Endothelial cell of umbilical vein (primary cell): Measurements from ENCODE around the gene ZFP90.

Experiments
- EZH2 ChIP-seq: IDR thresholded peaks from 2 replicates; pipeline ENCODE4 v1.6.1; 2012; ENCODE audit warnings: borderline replicate concordance, low read depth, mild to moderate bottlenecking, moderate library complexity, low read length, inconsistent platforms; ENCODE audit not compliant: severe bottlenecking
- FOS ChIP-seq: IDR thresholded peaks from 2 replicates; pipeline ENCODE4 v1.6.1; 2011; ENCODE audit warnings: mild to moderate bottlenecking, low read length, moderate library complexity, borderline replicate concordance; ENCODE audit not compliant: insufficient read depth
- GATA2 ChIP-seq: IDR thresholded peaks from 2 replicates; pipeline ENCODE4 v1.7.0; 2011; ENCODE audit warnings: low read depth, mild to moderate bottlenecking, moderate library complexity, mixed read lengths, low read length; ENCODE audit not compliant: insufficient read length, insufficient read depth
- POLR2A ChIP-seq: IDR thresholded peaks from 2 replicates; pipeline ENCODE4 v1.6.1; 2012; ENCODE audit warnings: low read depth, mild to moderate bottlenecking, control low read depth, low read length
- POLR2AphosphoS5 ChIP-seq: IDR thresholded peaks from 2 replicates; pipeline ENCODE4 v1.6.1; 2012; ENCODE audit warnings: low read depth, mild to moderate bottlenecking, control low read depth, low read length, moderate library complexity; ENCODE audit not compliant: insufficient read depth
- TF ChIP-seq, protein P1 (sequence below), 2 donors: IDR thresholded peaks; 1 replicate in 1 of 2; 2 replicates in 1 of 2; pipeline ENCODE4 v1.5.1; 2011; ENCODE audit warnings: low read length in 2 of 2, mild to moderate bottlenecking in 2 of 2, moderate library complexity in 2 of 2, control low read depth in 1 of 2, inconsistent platforms in 1 of 2, low read depth in 1 of 2; ENCODE audit not compliant: insufficient read depth in 1 of 2; ENCODE audit errors: extremely low read depth in 1 of 2
- TF ChIP-seq, protein P2 (sequence below): IDR thresholded peaks from 2 replicates; pipeline ENCODE4 v1.6.1; 2011; ENCODE audit not compliant: insufficient read depth, insufficient read length

DNA sequence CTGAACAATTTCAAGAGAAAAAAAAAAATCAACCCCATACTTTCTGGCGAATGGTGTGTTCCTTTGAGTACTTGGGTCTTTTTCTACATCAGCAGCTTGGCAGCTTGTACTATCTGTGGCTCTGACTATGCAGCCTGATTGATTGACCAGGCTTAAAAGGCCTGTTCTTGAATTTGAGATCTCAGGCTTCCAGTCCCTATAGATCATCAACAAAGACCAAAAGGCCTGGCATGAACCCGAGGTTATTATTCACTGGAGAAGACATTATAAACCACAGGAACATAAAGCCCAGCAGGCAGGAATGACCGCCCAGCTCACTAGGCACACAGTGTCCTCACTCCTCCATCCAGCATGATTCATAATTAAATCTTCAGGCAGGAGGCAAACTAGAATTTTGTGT, 73.9 kb downstream of the ZFP90 start:
- TF ChIP-seq, protein P1, sequence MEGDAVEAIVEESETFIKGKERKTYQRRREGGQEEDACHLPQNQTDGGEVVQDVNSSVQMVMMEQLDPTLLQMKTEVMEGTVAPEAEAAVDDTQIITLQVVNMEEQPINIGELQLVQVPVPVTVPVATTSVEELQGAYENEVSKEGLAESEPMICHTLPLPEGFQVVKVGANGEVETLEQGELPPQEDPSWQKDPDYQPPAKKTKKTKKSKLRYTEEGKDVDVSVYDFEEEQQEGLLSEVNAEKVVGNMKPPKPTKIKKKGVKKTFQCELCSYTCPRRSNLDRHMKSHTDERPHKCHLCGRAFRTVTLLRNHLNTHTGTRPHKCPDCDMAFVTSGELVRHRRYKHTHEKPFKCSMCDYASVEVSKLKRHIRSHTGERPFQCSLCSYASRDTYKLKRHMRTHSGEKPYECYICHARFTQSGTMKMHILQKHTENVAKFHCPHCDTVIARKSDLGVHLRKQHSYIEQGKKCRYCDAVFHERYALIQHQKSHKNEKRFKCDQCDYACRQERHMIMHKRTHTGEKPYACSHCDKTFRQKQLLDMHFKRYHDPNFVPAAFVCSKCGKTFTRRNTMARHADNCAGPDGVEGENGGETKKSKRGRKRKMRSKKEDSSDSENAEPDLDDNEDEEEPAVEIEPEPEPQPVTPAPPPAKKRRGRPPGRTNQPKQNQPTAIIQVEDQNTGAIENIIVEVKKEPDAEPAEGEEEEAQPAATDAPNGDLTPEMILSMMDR (IDR thresholded peaks at IDR 0.05; ENCODE audit: extremely low read depth in 1 of 2, insufficient read depth in 1 of 2, low read depth in 1 of 2, low read length in 2 of 2): no peak
- TF ChIP-seq POLR2A (no peak), POLR2AphosphoS5 (no peak), FOS (no peak), EZH2 (no peak), GATA2 (no peak)
- TF ChIP-seq, protein P2, sequence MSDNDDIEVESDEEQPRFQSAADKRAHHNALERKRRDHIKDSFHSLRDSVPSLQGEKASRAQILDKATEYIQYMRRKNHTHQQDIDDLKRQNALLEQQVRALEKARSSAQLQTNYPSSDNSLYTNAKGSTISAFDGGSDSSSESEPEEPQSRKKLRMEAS: no peak
